ENCODE results near the gene UQCRH. TPM values are rescaled to one million over a fixed set of nuclear protein-coding genes. Genes with fewer than 3 reads are reported as not detected.

Gene UQCRH
- total and polyA plus RNA-seq, 2 of the 8 experiments (the other 6 are each of a cell fraction or from before 2014, with no cell fraction given): 626 to 1,112 TPM

- TF ChIP-seq, protein P1, sequence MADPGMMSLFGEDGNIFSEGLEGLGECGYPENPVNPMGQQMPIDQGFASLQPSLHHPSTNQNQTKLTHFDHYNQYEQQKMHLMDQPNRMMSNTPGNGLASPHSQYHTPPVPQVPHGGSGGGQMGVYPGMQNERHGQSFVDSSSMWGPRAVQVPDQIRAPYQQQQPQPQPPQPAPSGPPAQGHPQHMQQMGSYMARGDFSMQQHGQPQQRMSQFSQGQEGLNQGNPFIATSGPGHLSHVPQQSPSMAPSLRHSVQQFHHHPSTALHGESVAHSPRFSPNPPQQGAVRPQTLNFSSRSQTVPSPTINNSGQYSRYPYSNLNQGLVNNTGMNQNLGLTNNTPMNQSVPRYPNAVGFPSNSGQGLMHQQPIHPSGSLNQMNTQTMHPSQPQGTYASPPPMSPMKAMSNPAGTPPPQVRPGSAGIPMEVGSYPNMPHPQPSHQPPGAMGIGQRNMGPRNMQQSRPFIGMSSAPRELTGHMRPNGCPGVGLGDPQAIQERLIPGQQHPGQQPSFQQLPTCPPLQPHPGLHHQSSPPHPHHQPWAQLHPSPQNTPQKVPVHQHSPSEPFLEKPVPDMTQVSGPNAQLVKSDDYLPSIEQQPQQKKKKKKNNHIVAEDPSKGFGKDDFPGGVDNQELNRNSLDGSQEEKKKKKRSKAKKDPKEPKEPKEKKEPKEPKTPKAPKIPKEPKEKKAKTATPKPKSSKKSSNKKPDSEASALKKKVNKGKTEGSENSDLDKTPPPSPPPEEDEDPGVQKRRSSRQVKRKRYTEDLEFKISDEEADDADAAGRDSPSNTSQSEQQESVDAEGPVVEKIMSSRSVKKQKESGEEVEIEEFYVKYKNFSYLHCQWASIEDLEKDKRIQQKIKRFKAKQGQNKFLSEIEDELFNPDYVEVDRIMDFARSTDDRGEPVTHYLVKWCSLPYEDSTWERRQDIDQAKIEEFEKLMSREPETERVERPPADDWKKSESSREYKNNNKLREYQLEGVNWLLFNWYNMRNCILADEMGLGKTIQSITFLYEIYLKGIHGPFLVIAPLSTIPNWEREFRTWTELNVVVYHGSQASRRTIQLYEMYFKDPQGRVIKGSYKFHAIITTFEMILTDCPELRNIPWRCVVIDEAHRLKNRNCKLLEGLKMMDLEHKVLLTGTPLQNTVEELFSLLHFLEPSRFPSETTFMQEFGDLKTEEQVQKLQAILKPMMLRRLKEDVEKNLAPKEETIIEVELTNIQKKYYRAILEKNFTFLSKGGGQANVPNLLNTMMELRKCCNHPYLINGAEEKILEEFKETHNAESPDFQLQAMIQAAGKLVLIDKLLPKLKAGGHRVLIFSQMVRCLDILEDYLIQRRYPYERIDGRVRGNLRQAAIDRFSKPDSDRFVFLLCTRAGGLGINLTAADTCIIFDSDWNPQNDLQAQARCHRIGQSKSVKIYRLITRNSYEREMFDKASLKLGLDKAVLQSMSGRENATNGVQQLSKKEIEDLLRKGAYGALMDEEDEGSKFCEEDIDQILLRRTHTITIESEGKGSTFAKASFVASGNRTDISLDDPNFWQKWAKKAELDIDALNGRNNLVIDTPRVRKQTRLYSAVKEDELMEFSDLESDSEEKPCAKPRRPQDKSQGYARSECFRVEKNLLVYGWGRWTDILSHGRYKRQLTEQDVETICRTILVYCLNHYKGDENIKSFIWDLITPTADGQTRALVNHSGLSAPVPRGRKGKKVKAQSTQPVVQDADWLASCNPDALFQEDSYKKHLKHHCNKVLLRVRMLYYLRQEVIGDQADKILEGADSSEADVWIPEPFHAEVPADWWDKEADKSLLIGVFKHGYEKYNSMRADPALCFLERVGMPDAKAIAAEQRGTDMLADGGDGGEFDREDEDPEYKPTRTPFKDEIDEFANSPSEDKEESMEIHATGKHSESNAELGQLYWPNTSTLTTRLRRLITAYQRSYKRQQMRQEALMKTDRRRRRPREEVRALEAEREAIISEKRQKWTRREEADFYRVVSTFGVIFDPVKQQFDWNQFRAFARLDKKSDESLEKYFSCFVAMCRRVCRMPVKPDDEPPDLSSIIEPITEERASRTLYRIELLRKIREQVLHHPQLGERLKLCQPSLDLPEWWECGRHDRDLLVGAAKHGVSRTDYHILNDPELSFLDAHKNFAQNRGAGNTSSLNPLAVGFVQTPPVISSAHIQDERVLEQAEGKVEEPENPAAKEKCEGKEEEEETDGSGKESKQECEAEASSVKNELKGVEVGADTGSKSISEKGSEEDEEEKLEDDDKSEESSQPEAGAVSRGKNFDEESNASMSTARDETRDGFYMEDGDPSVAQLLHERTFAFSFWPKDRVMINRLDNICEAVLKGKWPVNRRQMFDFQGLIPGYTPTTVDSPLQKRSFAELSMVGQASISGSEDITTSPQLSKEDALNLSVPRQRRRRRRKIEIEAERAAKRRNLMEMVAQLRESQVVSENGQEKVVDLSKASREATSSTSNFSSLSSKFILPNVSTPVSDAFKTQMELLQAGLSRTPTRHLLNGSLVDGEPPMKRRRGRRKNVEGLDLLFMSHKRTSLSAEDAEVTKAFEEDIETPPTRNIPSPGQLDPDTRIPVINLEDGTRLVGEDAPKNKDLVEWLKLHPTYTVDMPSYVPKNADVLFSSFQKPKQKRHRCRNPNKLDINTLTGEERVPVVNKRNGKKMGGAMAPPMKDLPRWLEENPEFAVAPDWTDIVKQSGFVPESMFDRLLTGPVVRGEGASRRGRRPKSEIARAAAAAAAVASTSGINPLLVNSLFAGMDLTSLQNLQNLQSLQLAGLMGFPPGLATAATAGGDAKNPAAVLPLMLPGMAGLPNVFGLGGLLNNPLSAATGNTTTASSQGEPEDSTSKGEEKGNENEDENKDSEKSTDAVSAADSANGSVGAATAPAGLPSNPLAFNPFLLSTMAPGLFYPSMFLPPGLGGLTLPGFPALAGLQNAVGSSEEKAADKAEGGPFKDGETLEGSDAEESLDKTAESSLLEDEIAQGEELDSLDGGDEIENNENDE (IDR thresholded peaks at IDR 0.05; ENCODE audit: insufficient replicate concordance, low read length): no peak
- TF ChIP-seq HDAC2 (IDR thresholded peaks at IDR 0.05; ENCODE audit: borderline replicate concordance in 1 of 2, low read depth in 2 of 2, low read length in 2 of 2): no peak
- no peak for TF ChIP-seq YY1 (IDR thresholded peaks at IDR 0.05; ENCODE audit: low read depth, low read length)
Observed at GRCh38 chr1:46345281-46345680, 41.8 kb downstream of the UQCRH start (continued).
